Glutamatergic neuron (in vitro differentiated cells): Measurements from ENCODE around the gene HMGCS1. TPM values are rescaled to one million over a fixed set of nuclear protein-coding genes. Genes with fewer than 3 reads are reported as not detected.

Source experiments
- DNase-seq: peaks from one replicate; pipeline ENCODE4 v3.0.0; 2022
- H3K27ac Mint-ChIP-seq: one replicate; pipeline ENCODE4 v1.8.0; 2020; ENCODE audit warnings: mild to moderate bottlenecking, mixed read lengths, inconsistent platforms; ENCODE audit not compliant: unreplicated experiment
- H3K27me3 Mint-ChIP-seq: one replicate; pipeline ENCODE4 v1.8.0; 2020; ENCODE audit warnings: mild to moderate bottlenecking, moderate library complexity, mixed read lengths, inconsistent platforms; ENCODE audit not compliant: unreplicated experiment
- H3K36me3 Mint-ChIP-seq: one replicate; pipeline ENCODE4 v1.8.0; 2020; ENCODE audit warnings: mild to moderate bottlenecking, mixed read lengths, inconsistent platforms; ENCODE audit not compliant: unreplicated experiment
- H3K4me1 Mint-ChIP-seq: one replicate; pipeline ENCODE4 v1.8.0; 2020; ENCODE audit warnings: mild to moderate bottlenecking, low read depth, mixed read lengths, inconsistent platforms; ENCODE audit not compliant: unreplicated experiment
- H3K4me3 Mint-ChIP-seq: one replicate; pipeline ENCODE4 v1.8.0; 2020; ENCODE audit warnings: mild to moderate bottlenecking, mixed read lengths, inconsistent platforms; ENCODE audit not compliant: unreplicated experiment
- H3K9me3 Mint-ChIP-seq: one replicate; pipeline ENCODE4 v1.8.0; 2020; ENCODE audit warnings: mild to moderate bottlenecking, moderate library complexity, mixed read lengths, inconsistent platforms; ENCODE audit not compliant: unreplicated experiment
- CTCF ChIP-seq: fragments of 200-600 bp; sonication (generic); IDR thresholded peaks from one replicate; pipeline ENCODE4 v1.5.0; 2021; ENCODE audit not compliant: partially characterized antibody, unreplicated experiment
- total RNA-seq: library from RNA; stranded (reverse); fragmentation: NEBNext Ultra II Directional; extraction: Animal tissue kit (Norgen Biotek cat#: 25700); gene quantifications from one replicate; pipeline ENCODE4 v1.2.1, GENCODE V29; 2021; ENCODE audit not compliant: unreplicated experiment

Gene HMGCS1
- total RNA-seq, 1 donor from 2014 or later: 452 TPM

GRCh38 chr5:43279548-43280274 lies 33.5 kb downstream of the HMGCS1 start:
- peaks cover 3% of the 10 kb centered on the region for H3K9me3 Mint-ChIP-seq
- no peak for TF ChIP-seq CTCF
- peaks cover 5% of the 10 kb centered on the region for H3K27me3 Mint-ChIP-seq
- no peak overlapping the region for H3K27ac Mint-ChIP-seq
- H3K4me3 Mint-ChIP-seq: no peak overlapping the region
- H3K36me3 Mint-ChIP-seq: peaks cover 13% of the 10 kb centered on the region
- no peak for DNase-seq
- H3K4me1 Mint-ChIP-seq: peaks cover 2% of the 10 kb centered on the region

DNA sequence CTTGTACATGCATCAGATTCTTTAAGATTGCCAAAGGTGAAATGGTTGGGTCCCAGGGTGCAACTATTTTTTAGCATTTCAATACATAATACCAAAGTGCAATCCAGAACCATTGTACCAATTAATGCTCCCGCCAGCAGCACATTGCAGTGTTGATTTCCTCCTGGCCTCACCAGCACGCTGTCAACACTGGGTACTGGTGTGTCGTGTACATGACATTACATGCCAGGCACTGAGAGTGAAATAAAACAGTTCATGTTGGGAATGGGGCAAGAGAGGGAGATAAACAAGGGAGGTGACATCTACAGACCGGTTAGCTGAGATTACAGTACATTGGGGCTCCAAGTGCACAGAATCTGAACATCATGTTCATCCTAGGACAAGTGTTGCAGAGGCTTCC lies 37.8 kb downstream of the HMGCS1 start:
- Mint-ChIP-seq H3K27ac (no peak overlapping the region), H3K4me3 (no peak overlapping the region), H3K4me1 (no peaks in the 10 kb centered on the region), H3K27me3 (peaks cover 3% of the 10 kb centered on the region), H3K36me3 (peaks cover 13% of the 10 kb centered on the region), H3K9me3 (peaks cover 1% of the 10 kb centered on the region)
- DNase-seq: no peak
- TF ChIP-seq CTCF: no peak

DNA sequence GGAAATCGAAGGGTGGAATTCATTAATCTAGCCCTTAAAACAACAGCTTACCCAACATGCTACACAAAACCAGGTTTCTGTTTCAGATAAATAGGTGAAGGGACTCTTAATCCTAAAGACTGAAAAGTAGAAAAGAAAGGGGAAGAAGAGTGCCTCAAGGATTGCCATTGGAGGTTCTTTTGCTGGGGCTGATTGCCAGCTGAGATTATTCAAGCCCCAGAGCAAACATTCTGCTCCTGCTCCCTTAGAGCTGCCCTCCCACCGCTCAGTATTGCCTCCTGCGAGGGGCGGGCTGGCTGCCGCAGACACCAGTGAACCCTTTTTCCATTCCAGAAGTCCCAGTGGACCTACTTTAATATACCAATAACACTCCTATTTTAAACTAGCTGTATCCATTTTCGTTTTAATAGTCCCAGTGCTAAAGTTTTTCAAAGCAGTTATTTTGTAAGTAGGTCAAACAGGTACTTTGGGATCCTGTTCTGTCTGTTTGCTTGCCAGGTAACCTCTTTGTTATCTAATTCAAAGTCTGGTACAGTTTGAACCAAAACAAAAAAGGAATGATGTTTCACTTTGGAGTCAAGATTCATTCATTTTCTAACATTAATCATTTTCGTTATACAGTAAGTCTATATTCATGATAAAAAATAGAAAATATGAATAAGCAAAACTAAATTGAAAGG lies 38.6 kb downstream of the HMGCS1 start:
- H3K27me3 Mint-ChIP-seq: peaks cover 3% of the 10 kb centered on the region
- H3K9me3 Mint-ChIP-seq: peaks cover 1% of the 10 kb centered on the region
- TF ChIP-seq CTCF: no peak
- no peak for DNase-seq
- no peak overlapping the region for H3K4me3 Mint-ChIP-seq
- H3K27ac Mint-ChIP-seq: no peak overlapping the region
- no peaks in the 10 kb centered on the region for H3K4me1 Mint-ChIP-seq
- H3K36me3 Mint-ChIP-seq: peaks cover 5% of the 10 kb centered on the region

DNA sequence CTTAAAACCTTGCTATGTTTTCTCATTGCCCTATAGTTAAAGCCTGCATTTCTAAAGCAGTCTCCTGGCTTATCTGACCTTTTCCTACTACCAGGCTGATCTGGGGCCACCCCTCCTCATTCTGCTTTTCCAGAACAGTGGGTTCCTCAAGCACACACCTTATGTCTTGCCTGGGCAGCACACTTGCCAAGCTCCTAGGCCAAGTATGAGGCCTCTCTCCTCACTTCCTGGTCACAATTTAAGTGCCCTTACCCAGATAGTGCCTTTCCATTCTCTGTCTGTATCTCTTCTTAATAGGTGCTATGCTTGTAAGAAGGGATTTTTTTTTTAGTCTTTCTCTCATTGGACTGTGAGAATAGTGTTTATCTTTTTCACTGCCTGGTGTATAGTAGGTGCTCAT lies 39.7 kb downstream of the HMGCS1 start:
- no peak for DNase-seq
- TF ChIP-seq CTCF: no peak
- H3K27me3 Mint-ChIP-seq: peaks cover 3% of the 10 kb centered on the region
- no peak overlapping the region for H3K4me3 Mint-ChIP-seq
- H3K4me1 Mint-ChIP-seq: no peaks in the 10 kb centered on the region
- no peak overlapping the region for H3K27ac Mint-ChIP-seq
- peaks cover 3% of the 10 kb centered on the region for H3K9me3 Mint-ChIP-seq
- H3K36me3 Mint-ChIP-seq: peaks cover 5% of the 10 kb centered on the region

DNA sequence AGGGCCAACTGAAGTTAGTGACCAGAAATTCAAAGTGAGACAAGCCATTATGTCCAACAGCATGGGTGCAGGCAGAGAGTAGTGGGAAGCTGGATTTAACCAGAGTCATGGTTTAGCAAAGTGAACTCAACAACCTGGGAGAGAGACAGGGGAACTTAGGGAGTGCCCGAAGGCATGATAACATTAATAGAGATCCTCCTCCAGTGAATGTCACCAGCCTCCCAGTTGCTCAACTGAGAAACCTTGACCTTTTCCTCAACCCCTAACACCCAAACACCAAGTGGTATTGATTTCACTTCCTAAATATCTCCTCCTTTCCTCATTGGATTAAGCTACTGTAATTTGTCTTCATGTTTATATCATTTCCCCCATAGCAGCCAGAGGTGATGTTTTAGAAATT lies 42.6 kb downstream of the HMGCS1 start:
- Mint-ChIP-seq H3K4me1 (no peaks in the 10 kb centered on the region), H3K27me3 (no peaks in the 10 kb centered on the region), H3K36me3 (peaks cover 14% of the 10 kb centered on the region), H3K27ac (no peak overlapping the region), H3K9me3 (peaks cover 3% of the 10 kb centered on the region), H3K4me3 (no peak overlapping the region)
- DNase-seq: no peak
- no peak for TF ChIP-seq CTCF
